Breast epithelium (tissue), 3 donors: ENCODE measurements around the gene ELOVL7.

Experiments
- POLR2AphosphoS5 ChIP-seq, 3 donors: sonication (generic); formaldehyde crosslinking; IDR thresholded peaks; one replicate each; pipeline ENCODE4 v1.6.1; 2017; ENCODE audit warnings: antibody characterized with exemption in 3 of 3
- TF ChIP-seq, protein P1 (sequence below), 3 donors: fragments of 450-650 bp; IDR thresholded peaks; one replicate each; pipeline ENCODE4 v1.5.1; 2016 to 2017; ENCODE audit warnings: antibody characterized with exemption in 3 of 3, mild to moderate bottlenecking in 3 of 3, moderate library complexity in 3 of 3

DNA sequence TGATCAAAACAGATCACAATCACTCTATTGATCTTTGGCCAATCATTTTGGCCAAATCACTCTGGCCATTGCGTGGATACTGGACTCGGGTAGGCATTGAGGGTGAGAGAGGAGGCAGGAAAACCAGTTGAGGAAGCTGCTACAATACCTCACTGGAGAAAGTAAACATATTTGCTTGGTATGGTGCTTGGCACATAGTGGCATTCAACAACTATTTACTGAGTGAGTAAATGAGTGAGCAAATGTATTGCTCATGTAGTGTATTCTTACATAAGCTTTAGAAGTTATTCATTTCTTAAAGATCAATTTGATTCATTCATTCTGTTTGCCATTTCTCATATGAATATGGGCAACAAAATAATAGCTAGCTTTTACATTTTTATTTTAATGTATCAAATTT, 140.1 kb downstream of the ELOVL7 start:
- TF ChIP-seq, protein P1, sequence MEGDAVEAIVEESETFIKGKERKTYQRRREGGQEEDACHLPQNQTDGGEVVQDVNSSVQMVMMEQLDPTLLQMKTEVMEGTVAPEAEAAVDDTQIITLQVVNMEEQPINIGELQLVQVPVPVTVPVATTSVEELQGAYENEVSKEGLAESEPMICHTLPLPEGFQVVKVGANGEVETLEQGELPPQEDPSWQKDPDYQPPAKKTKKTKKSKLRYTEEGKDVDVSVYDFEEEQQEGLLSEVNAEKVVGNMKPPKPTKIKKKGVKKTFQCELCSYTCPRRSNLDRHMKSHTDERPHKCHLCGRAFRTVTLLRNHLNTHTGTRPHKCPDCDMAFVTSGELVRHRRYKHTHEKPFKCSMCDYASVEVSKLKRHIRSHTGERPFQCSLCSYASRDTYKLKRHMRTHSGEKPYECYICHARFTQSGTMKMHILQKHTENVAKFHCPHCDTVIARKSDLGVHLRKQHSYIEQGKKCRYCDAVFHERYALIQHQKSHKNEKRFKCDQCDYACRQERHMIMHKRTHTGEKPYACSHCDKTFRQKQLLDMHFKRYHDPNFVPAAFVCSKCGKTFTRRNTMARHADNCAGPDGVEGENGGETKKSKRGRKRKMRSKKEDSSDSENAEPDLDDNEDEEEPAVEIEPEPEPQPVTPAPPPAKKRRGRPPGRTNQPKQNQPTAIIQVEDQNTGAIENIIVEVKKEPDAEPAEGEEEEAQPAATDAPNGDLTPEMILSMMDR (IDR thresholded peaks at IDR 0.05), result no peak
- no peak for TF ChIP-seq POLR2AphosphoS5 (IDR thresholded peaks at IDR 0.05)
